GM12892 (cell line): ENCODE data around the gene PIGU.

Experiments
- POLR2A ChIP-seq: IDR thresholded peaks from 2 replicates; pipeline ENCODE4 v1.6.1; 2011; ENCODE audit warnings: low read depth, low read length, control low read depth
- POLR2AphosphoS5 ChIP-seq: IDR thresholded peaks from 2 replicates; pipeline ENCODE4 v1.6.1; 2011; ENCODE audit warnings: low read depth, low read length, control low read depth
- TAF1 ChIP-seq: IDR thresholded peaks from 2 replicates; pipeline ENCODE4 v1.6.1; 2011; ENCODE audit warnings: low read depth, mild to moderate bottlenecking, control low read depth, low read length, borderline replicate concordance

GRCh38 chr20:34538671-34539123 is 138.2 kb downstream of the PIGU start:
- TF ChIP-seq POLR2A: no peak
- no peak for TF ChIP-seq POLR2AphosphoS5
- TF ChIP-seq TAF1: no peak
